Esophagus muscularis mucosa (tissue), 4 donors: ENCODE results near the gene ASB5.

Experiments used
- EP300 ChIP-seq: sonication (generic); formaldehyde crosslinking; IDR thresholded peaks from one replicate; pipeline ENCODE4 v1.6.1; 2017; ENCODE audit warnings: antibody characterized with exemption
- POLR2AphosphoS5 ChIP-seq, 2 donors: sonication (generic); formaldehyde crosslinking; IDR thresholded peaks; one replicate each; pipeline ENCODE4 v1.6.1; 2017; ENCODE audit warnings: antibody characterized with exemption in 2 of 2
- TF ChIP-seq, protein P1 (sequence below), 3 experiments: fragments of 200-600 bp in 2 of 3; fragments of 450-650 bp in 1 of 3; sonication (generic) in 2 of 3; IDR thresholded peaks; one replicate each; pipeline ENCODE4 v1.5.1; 2017 to 2019; ENCODE audit warnings: antibody characterized with exemption in 3 of 3, mild to moderate bottlenecking in 2 of 3, moderate library complexity in 1 of 3

DNA sequence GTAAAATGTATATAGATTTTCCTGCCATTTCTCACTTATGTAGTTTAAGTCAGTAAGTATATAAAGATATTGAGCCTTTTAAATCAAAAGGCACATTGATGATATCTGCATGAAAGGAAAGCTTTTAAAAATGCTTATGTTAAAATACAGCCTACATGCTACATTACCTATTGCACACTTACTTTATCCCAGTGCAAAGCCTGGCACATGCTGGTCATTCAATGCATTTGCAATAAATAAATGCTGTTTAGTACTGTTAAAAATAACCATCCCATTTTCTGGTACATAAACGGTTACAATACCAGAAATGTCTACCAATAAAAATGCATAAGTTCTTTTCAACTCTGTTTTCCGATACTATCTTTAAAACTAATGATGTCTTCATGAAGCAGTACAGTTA is 51.5 kb downstream of the ASB5 start:
- TF ChIP-seq, protein P1, sequence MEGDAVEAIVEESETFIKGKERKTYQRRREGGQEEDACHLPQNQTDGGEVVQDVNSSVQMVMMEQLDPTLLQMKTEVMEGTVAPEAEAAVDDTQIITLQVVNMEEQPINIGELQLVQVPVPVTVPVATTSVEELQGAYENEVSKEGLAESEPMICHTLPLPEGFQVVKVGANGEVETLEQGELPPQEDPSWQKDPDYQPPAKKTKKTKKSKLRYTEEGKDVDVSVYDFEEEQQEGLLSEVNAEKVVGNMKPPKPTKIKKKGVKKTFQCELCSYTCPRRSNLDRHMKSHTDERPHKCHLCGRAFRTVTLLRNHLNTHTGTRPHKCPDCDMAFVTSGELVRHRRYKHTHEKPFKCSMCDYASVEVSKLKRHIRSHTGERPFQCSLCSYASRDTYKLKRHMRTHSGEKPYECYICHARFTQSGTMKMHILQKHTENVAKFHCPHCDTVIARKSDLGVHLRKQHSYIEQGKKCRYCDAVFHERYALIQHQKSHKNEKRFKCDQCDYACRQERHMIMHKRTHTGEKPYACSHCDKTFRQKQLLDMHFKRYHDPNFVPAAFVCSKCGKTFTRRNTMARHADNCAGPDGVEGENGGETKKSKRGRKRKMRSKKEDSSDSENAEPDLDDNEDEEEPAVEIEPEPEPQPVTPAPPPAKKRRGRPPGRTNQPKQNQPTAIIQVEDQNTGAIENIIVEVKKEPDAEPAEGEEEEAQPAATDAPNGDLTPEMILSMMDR (IDR thresholded peaks at IDR 0.05) = no peak
- TF ChIP-seq EP300 (no peak), POLR2AphosphoS5 (IDR thresholded peaks at IDR 0.05) (no peak)
